Stimulated activated CD4-positive, alpha-beta T cell treated with anti-CD3 and anti-CD28 coated beads, Interleukin-4, amount 100 ng/mL, for 24 hours (primary cell): Measurements from ENCODE around the gene ALOXE3.
A peak's percentile ranks its signal among the peaks of the same experiment; 100 is the strongest.

Experiments used
- DNase-seq: peaks from one replicate; pipeline ENCODE4 v3.0.0-alpha.2; 2020

Gene ALOXE3

GRCh38 chr17:8153957-8154607 lies 35.8 kb upstream of the ALOXE3 start:
- peak; percentile 88 for DNase-seq

GRCh38 chr17:8153525-8153956 lies 35.2 kb upstream of the ALOXE3 start:
- DNase-seq = peak; percentile 75

GRCh38 chr17:8153031-8153451 lies 34.7 kb upstream of the ALOXE3 start:
- DNase-seq = no peak

DNA sequence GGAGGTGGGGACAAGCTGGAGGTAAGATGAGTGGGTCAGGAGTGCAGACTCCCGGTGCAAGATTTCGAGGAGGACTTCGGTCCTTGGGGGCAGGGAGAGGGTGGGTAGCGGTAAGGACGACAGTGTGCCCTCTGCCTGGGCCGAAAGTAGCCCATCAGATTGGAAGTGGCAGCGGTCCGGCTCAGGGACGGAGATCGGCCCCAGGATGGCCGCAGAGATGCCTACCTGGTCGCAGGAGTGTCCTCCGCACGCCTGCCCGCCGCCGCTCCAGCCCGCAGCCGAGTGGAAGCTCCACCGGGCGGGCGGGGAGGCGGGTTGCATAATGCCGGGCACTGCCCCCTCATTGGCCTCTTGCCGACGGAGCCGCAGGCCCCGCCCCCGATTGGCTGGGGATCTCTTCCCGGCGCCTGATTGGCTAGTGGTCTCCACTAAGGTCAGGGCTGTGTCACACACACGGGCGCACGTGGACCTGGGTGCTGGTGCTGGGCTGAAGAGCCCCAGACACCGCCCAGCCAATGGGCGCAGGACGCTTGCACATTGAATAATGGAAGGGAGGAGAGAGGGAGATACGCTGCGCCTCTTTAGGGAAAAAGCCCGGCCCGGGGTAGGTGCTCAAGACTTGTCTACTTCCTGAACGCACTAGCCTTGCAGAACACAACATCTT lies 33.9 kb upstream of the ALOXE3 start, which contains the start of gene PER1:
TSS of gene PER1 (minus strand) at position 293 of the 664 bp plus-strand sequence. CDS start 1,698 bp downstream, outside the sequence.
- peak; percentile 90 for DNase-seq

DNA sequence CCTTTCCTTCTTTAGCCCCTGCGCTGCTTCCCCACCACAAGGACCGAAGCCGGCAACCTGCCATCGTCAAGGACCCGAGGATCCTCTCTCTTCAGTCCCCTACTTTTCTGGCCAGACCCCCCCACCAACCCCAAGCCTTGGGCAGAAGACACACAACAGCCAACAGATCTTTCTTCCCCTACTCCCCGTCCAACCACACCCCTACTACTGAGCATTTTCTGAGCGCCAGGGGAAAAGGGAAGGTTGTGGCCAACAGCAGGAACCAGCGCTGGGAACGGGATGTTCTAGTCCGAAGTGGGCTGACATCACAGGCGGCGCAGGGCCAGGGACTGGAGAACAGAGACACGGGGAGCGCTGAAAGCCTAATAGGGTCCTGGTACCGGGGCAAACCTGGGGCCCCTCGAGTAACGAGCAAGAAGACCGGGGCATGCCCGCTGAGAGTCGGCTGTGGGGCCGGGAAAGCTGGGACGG lies 33.4 kb upstream of the ALOXE3 start:
- DNase-seq = peak; percentile 29

DNA sequence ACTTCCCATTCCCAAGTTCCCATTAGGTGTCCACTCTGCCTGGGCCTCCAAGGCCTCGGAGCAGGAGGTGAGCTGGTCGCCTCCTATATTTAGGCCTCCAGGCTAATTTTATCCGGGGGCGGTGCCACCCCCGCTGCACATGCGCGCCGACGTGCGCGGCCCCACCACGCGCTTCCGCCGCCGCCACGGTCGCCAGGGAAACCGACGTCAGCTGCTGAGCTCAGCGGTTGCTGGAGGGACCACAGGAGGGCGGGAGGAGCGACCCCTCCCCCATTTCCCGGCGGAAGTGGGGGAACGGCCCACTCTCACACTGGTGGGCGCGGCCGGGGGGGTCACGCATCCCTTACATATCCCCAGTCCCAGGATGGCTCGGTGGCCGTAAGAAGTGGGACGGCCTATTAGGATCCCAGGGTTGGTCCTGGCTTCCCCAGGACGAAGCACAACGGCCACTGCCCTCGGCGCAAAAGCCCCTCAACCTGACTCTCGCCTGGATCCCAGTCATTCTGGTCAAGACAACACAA lies 32.9 kb upstream of the ALOXE3 start:
- peak; percentile 88 for DNase-seq

- DNase-seq = no peak
These were observed 32.1 kb upstream of the ALOXE3 start for GRCh38 chr17:8150194-8151119.

DNA sequence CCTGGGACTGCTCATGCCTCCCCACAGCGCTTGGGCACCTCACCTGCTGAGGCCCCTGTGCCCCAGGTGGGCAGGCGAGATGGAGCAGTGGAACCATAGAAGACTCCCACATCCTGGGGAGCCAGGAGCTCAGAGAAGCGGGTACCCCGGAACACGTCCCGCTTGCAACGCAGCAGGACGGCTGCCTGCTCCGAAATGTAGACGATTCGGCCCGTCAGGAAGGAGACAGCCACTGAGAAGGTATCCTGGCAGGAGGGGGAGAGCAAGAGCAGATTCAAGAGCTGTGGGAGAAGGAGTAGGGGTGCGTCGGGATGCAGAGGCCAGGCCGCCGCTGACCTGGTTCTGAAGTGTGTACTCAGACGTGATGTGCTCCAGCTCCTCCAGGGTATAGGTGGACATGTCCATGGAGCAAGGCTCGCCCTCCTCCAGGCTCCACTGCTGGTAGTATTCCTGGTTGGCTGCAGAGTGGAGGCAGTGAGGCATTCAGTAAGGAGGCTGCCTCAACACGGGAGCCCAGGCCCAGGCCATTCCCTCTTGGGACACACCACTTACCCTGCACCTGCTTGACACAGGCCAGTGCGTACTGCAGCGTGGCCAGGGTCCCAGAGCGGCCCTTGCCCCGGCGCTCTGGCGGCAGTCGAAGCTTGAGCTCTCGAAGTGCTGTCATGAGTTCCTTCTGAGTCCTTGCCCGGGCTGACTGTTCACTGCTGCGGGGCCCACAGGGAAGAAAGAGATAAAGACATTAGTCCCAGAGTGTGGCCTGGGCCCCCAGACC lies 31.3 kb upstream of the ALOXE3 start:
- DNase-seq = no peak

GRCh38 chr17:8148560-8148959 lies 30.2 kb upstream of the ALOXE3 start:
- no peak for DNase-seq

DNA sequence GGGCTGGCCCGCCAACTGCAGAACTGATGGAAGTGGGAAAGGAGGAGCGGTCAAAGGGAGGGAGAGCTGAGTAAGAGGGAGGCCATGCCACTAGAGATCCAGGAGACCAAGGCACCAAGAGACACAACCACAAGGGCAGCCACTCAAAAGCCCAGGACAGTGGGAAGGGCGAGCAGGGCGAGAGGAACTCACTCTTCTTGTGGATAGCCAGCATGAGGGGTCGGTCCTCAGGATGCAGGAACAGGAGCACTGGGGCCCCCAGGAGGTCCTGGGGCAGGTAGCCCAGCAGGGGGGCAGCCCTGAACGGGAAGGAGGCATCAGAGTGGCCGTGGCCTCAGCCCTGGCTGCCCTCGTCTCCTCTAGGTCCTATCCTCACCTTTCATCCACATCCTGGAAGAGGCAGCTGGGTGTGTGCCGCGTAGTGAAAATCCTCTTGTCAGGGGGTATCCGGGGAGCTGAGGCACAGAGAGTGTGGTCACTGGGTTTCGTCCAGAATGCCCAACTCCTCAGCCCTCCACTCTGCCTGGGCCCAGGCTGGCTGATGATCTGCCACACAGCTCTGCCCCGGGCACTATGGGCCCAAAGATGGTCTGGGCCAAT lies 29.6 kb upstream of the ALOXE3 start:
- no peak for DNase-seq

- no peak for DNase-seq
These were observed 29.0 kb upstream of the ALOXE3 start for GRCh38 chr17:8147141-8147804.

DNA sequence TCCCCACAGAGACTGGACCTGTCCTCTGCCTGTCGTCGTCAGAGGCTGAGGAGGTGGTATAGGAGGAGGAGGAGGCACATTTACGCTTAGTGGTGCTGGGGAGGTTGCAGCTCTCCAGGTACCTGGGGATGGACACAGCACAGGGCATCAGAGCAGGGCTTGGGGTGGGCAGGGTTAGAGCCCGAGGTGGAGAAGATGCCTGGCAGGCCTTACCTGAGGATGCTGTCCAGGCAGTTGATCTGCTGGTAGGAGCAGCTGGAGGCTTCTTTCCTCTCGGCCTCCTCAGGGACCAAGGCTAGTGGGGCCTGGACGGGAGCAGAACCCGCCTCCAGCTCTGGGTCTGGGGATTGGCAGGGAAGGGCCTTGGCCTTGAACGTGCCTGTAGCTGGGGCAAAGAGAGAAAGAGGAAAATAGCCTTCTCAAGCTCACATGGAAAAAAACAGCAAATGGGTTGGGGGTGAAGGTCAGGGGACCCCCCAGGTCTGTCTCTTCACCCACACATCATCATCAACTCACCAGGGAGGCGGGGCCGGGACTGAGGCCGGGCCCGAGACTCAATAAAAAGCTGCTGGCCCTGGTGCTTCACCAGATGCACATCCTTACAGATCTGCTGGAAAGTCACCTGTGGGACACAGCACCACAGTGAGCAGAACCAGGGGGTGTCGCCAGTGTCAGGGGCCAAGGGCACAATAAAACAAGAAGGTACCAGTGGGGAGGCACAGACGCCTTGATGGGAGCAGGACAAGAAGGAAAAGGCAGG lies 28.2 kb upstream of the ALOXE3 start:
- DNase-seq = no peak

GRCh38 chr17:8145811-8146210 lies 27.5 kb upstream of the ALOXE3 start:
- no peak for DNase-seq

DNA sequence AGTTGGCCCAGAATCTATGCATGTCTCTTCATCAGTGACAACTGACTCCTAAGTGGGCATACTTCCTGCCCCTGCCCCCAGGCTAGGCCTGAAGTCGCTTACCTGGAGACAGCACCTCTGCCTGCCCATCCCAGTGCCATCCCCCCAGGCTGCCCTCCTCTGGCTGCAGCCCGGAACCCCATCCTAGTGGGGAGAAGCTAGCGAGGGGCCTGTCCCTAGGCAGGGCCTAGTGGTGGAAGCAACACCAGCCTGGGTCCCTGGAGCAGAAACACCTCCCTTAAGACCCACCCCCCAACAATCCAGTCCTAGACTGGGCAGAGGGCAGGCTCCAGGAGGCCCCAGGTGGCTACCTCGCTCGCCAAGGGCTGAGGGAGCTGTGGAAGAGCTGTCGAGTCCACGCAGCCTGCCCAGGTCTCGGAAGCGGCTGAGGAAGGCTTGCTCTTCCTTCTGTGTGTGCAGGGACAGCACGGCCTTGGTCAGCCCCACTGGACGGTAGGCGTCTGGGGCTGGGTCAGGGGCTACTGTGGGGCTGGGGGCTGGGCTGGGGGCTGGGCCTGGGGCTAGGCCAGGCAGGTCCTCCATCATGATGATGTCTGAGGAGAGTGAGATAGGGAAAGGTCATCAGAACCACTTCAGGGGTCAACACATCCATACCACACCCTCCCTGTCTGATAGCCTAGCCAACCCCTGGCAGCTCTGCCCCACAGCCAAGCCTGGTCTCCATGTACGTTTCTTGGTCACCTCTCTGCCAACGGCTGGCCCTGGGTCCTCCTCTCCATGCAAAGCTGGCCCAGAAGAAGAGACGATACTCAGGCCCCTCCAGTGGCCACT lies 26.3 kb upstream of the ALOXE3 start:
- no peak for DNase-seq

DNA sequence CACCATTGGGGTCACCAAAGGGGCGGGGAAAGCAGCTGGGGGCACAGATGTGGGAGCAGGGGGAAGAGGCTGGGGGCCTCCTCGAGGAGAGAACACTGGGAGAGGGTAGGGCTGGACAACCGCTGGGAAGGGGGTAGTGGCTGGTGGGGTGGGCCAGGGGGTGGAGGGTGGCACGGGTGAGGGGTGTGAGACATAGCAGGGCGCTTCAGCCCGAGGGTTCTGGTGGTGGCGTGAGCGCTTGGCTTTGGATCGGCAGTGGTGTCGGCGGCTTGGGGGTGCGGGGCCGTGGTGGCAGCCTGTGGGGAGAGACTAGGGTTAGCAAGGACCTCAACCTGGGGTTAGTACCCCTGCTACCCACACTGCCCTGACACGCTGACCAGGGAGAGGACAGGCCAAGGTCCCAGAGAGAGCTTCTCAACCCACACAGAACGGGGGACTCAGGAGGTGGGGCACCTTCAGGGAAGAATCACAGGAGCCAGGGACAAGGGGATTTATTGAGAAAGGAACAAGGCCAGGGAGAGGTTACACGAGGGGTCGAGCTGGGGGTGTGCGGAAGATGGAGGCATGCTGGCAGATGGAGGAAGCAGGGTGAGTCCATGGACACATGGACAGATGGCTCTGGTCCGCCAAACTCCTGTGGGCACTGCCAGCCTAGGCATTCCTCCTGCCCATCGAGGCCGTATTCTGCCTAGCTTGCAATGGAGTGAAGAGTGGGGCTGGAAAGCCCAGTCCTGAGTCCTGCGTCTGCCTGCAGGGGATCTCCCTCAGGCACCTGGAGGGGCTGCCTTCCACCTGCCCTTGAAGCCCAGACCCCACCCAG lies 25.5 kb upstream of the ALOXE3 start:
- no peak for DNase-seq

DNA sequence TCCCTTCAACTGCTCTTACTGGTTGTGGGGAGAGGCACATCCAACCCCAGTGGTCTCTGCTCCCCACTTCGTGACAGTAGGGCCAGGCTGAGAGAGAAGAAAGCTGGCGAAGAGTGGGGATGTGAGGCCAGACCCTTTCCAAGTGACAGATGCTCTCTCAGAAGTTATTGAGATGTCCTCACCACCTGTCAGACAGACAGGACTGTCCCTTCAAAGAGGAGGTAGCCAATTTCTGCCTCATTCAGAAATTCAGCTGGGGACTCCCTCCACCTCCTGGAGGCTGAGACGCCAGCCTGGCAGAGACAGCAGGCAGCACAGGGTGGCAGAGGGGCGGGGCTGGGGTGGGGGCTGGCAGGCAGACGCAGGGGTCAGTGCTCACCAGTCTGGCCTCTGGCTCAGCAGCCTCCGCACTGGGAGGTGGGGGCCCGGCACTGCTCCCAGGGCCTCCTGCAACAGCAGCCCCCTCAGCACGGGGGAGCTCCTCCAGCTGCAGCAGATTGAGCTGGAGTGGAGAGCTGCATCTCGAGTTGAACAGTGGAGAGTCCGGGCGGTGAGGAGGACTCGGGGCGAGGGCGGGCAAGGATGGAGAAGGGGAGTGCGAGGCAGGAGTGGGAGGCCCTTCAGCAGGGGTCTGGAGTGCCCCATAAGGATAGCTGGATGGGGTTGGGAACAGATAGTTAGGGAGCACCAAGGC lies 24.7 kb upstream of the ALOXE3 start:
- no peak for DNase-seq

DNA sequence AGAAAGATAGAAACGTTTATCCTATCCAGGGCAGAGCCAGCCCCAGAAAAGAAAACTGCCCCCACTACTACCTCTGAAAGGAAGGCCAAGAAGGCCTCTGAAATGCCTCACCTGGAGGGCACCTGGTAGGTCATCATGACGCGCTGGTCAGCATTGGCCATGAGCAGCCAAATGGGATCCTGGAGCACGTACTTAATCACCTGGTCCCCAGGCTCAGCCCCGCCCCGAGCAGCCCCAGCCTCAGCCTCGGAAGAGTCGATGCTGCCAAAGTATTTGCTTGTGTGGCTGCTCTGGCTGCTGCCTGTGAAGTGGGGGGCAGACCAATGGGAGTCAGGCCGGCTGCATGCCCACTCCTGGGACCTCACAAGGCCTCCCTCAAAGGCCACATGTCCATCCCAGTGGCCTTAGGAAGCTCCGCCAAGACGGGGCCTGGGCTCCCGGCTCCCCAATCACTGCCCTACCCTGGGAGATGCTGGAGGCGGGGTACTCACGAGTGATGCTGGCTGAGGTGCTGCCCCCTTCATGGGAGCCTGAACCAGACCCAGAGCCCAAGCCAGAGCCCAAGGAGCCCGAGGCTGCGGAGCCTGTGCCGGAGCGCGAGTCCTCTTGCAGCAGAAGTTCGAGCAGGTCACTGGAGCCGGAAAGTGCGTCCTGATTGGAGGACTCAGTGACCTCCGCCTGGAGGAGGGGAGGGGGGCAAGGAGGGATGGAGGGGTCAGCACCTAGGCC lies 24.0 kb upstream of the ALOXE3 start:
- no peak for DNase-seq
